Common myeloid progenitor, CD34-positive (primary cell): Measurements from ENCODE around the gene EYA4.
A peak's percentile ranks its signal among the peaks of the same experiment; 100 is the strongest.

Source experiments
- CTCF ChIA-PET: fragments of 350-600 bp; sonication (Branson Sonifier 250); formaldehyde crosslinking; loops from one replicate; lab custom pipeline; 2021; ENCODE audit warnings: antibody characterized with exemption; lab: Charles Lee
- POLR2A ChIA-PET: fragments of 350-600 bp; sonication (Branson Sonifier 250); formaldehyde crosslinking; loops from one replicate; lab custom pipeline; 2021; ENCODE audit warnings: antibody characterized with exemption; lab: Charles Lee
- DNase-seq, 3 donors: peaks; one replicate each; pipeline versions ENCODE4 v3.0.0 to v3.0.0-alpha.2; 2013
- H3K27ac ChIP-seq, 2 experiments: 1 replicate in 1 of 2; 2 replicates in 1 of 2; pipeline ENCODE4 v1.7.0; 2013; ENCODE audit warnings: inconsistent platforms in 2 of 2, low read length in 2 of 2, mild to moderate bottlenecking in 2 of 2, low read depth in 1 of 2, moderate library complexity in 1 of 2; ENCODE audit not compliant: severe bottlenecking in 2 of 2, insufficient read depth in 1 of 2, poor library complexity in 1 of 2
- H3K27me3 ChIP-seq, 5 experiments: replicated peaks in 2 of 5; 1 replicate in 3 of 5; 2 replicates in 2 of 5; pipeline versions ENCODE4 v1.6.1 to v1.7.0; 2013; ENCODE audit warnings: low read length in 4 of 5, mild to moderate bottlenecking in 2 of 5, moderate library complexity in 2 of 5, inconsistent platforms in 1 of 5; ENCODE audit not compliant: insufficient read depth in 5 of 5, control insufficient read depth in 4 of 5
- H3K36me3 ChIP-seq, 4 experiments: 1 replicate in 2 of 4; 2 replicates in 2 of 4; pipeline versions ENCODE4 v1.6.1 to v1.7.0; 2013; ENCODE audit warnings: low read length in 3 of 4, control low read depth in 1 of 4, mild to moderate bottlenecking in 1 of 4; ENCODE audit not compliant: control insufficient read depth in 4 of 4, insufficient read depth in 4 of 4
- H3K4me1 ChIP-seq, 4 experiments: 1 replicate in 3 of 4; 2 replicates in 1 of 4; pipeline versions ENCODE4 v1.6.1 to v1.7.1; 2013; ENCODE audit warnings: low read length in 3 of 4, mild to moderate bottlenecking in 3 of 4, control low read depth in 1 of 4, inconsistent platforms in 1 of 4, moderate library complexity in 1 of 4; ENCODE audit not compliant: control insufficient read depth in 4 of 4, insufficient read depth in 4 of 4; ENCODE audit errors: control extremely low read depth in 1 of 4
- H3K4me3 ChIP-seq, 7 experiments: 1 replicate in 4 of 7; 2 replicates in 3 of 7; pipeline versions ENCODE4 v1.5.1 to v1.7.0; 2013; ENCODE audit warnings: mild to moderate bottlenecking in 7 of 7, low read length in 6 of 7, moderate library complexity in 6 of 7, inconsistent platforms in 2 of 7, low read depth in 2 of 7, control low read depth in 1 of 7; ENCODE audit not compliant: insufficient read depth in 4 of 7, control insufficient read depth in 1 of 7; ENCODE audit errors: extremely low read depth in 1 of 7
- H3K9me3 ChIP-seq, 5 experiments: 1 replicate in 4 of 5; 2 replicates in 1 of 5; pipeline versions ENCODE4 v1.6.1 to v1.7.1; 2013; ENCODE audit warnings: low read length in 4 of 5, mild to moderate bottlenecking in 2 of 5, inconsistent platforms in 1 of 5, low read depth in 1 of 5, moderate library complexity in 1 of 5; ENCODE audit not compliant: control insufficient read depth in 4 of 5, insufficient read depth in 2 of 5; ENCODE audit errors: control extremely low read depth in 1 of 5
- WGBS: methylation state at CpG from one replicate; pipeline ENCODE4 v1.1.5; 2013; ENCODE audit not compliant: insufficient coverage; 5-methylcytosine and 5-hydroxymethylcytosine counted together

Gene EYA4

GRCh38 chr6:133526436-133526835 lies 285.3 kb downstream of the EYA4 start:
- ChIA-PET CTCF (no interaction called here), POLR2A (no interaction called here)
- DNase-seq, result no peak
- peak overlapping the region in 1 of 2 experiments; percentile 18 for H3K27ac ChIP-seq
- H3K36me3 ChIP-seq, result no peaks in the 10 kb centered on the region
- H3K27me3 ChIP-seq, result peaks cover 2 to 9% (median 5%) of the 10 kb centered on the region in 5 experiments
- H3K4me1 ChIP-seq, result no peaks in the 10 kb centered on the region
- no peak overlapping the region for H3K4me3 ChIP-seq
- no peaks in the 10 kb centered on the region for H3K9me3 ChIP-seq
- 92% methylated on average over 3 of the region's 5 CpGs for WGBS

- Histone ChIP-seq H3K27me3 (peaks cover 3 to 12% (median 5%) of the 10 kb centered on the region in 5 experiments), H3K4me3 (no peak overlapping the region), H3K36me3 (no peaks in the 10 kb centered on the region), H3K9me3 (no peaks in the 10 kb centered on the region), H3K4me1 (no peaks in the 10 kb centered on the region), H3K27ac (no peak overlapping the region)
- CTCF ChIA-PET, result no interaction called here
- POLR2A ChIA-PET, result no interaction called here
- no peak for DNase-seq
- 71% methylated on average over 1 of the region's 2 CpGs for WGBS
These were observed 287.4 kb downstream of the EYA4 start for GRCh38 chr6:133528566-133528965.

GRCh38 chr6:133532908-133533307 lies 291.8 kb downstream of the EYA4 start:
- Histone ChIP-seq H3K27ac (no peak overlapping the region), H3K4me3 (no peak overlapping the region), H3K36me3 (no peaks in the 10 kb centered on the region), H3K9me3 (no peaks in the 10 kb centered on the region), H3K27me3 (peaks cover 0 to 19% (median 4%) of the 10 kb centered on the region in 5 experiments), H3K4me1 (no peaks in the 10 kb centered on the region)
- 88% methylated on average over 7 of the region's 7 CpGs for WGBS
- no peak for DNase-seq
- ChIA-PET CTCF (interaction anchor here (1.2 to 1.4 kb wide), 2 partner anchors 11 to 15 kb away, joined by 3 to 4 read pairs; no protein-coding TSS in a partner anchor), POLR2A (no interaction called here)

GRCh38 chr6:133539502-133540259 lies 298.5 kb downstream of the EYA4 start:
- no peak for DNase-seq
- Histone ChIP-seq H3K9me3 (no peaks in the 10 kb centered on the region), H3K27ac (no peak overlapping the region), H3K27me3 (peaks cover 0 to 21% (median 2%) of the 10 kb centered on the region in 5 experiments), H3K36me3 (no peaks in the 10 kb centered on the region), H3K4me3 (no peak overlapping the region), H3K4me1 (no peaks in the 10 kb centered on the region)
- 90% methylated on average over 3 of the region's 3 CpGs for WGBS
- ChIA-PET POLR2A (no interaction called here), CTCF (no interaction called here)

GRCh38 chr6:133540361-133540760 lies 299.2 kb downstream of the EYA4 start:
- no peak overlapping the region for H3K27ac ChIP-seq
- no peaks in the 10 kb centered on the region for H3K36me3 ChIP-seq
- CTCF ChIA-PET, result interaction anchor here (1.7 kb wide), 1 partner anchor 12 kb away, joined by 3 read pairs; no protein-coding TSS in a partner anchor
- H3K4me1 ChIP-seq, result no peaks in the 10 kb centered on the region
- no peaks in the 10 kb centered on the region for H3K9me3 ChIP-seq
- POLR2A ChIA-PET, result no interaction called here
- no peak overlapping the region for H3K4me3 ChIP-seq
- no peak for DNase-seq
- peaks cover 0 to 19% (median 2%) of the 10 kb centered on the region in 5 experiments for H3K27me3 ChIP-seq
- no CpG with 5 or more reads among the region's 3 CpGs for WGBS

DNA sequence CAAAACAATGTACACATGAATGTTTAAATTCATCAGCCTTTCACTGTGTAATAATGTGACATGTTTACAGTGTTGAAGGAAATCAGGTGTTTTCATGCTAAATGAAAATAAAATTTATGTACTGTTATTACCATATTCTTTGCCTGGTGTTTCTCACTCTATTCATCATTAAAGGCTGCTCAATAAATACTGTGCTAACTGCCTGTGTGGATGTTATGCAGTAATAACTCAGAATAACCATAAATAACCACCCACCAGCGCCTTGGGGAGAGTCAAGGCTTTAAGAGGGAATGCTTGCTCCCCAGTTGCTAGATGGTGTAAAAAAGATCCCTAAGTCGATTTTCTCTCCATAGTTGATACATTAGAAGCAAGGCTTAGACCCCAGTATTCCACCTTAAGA lies 299.9 kb downstream of the EYA4 start:
- H3K36me3 ChIP-seq, result no peaks in the 10 kb centered on the region
- ChIA-PET POLR2A (no interaction called here), CTCF (interaction anchor here (1.7 kb wide), 1 partner anchor 11 kb away, joined by 3 read pairs; no protein-coding TSS in a partner anchor)
- no peaks in the 10 kb centered on the region for H3K9me3 ChIP-seq
- H3K4me3 ChIP-seq, result no peak overlapping the region
- H3K27me3 ChIP-seq, result peaks cover 0 to 15% (median 0%) of the 10 kb centered on the region in 5 experiments
- H3K27ac ChIP-seq, result no peak overlapping the region
- no peaks in the 10 kb centered on the region for H3K4me1 ChIP-seq
- 100% methylated on average over 1 of the region's 2 CpGs for WGBS
- DNase-seq, result no peak

GRCh38 chr6:133542056-133542821 lies 301.1 kb downstream of the EYA4 start:
- Histone ChIP-seq H3K27me3 (peaks cover 0 to 10% (median 0%) of the 10 kb centered on the region in 5 experiments), H3K4me1 (no peaks in the 10 kb centered on the region), H3K9me3 (no peaks in the 10 kb centered on the region), H3K27ac (no peak overlapping the region), H3K4me3 (no peak overlapping the region), H3K36me3 (no peaks in the 10 kb centered on the region)
- ChIA-PET POLR2A (no interaction called here), CTCF (no interaction called here)
- 91% methylated on average over 6 of the region's 9 CpGs for WGBS
- no peak for DNase-seq
